OCI-LY1 (cell line): ENCODE measurements around the gene HTR2C.

ENCODE experiments used
- H2AFZ ChIP-seq: fragments of 200-600 bp; sonication (generic), shearing (Covaris generic); 2 replicates; pipeline ENCODE4 v1.6.0; 2014; ENCODE audit warnings: antibody characterized with exemption, mild to moderate bottlenecking, low read length
- H3F3A ChIP-seq: fragments of 200-600 bp; sonication (generic), shearing (Covaris generic); 2 replicates; pipeline ENCODE4 v1.6.0; 2014; ENCODE audit warnings: mild to moderate bottlenecking, antibody characterized with exemption, low read length, moderate library complexity; ENCODE audit not compliant: insufficient read depth
- H3K27ac ChIP-seq: fragments of 200-600 bp; sonication (generic); 2 replicates; pipeline ENCODE4 v1.5.1; 2014; ENCODE audit warnings: low read length, mixed run types, mild to moderate bottlenecking, low read depth; ENCODE audit not compliant: poor library complexity, severe bottlenecking
- H3K27me3 ChIP-seq: fragments of 200-600 bp; sonication (generic); 2 replicates; pipeline ENCODE4 v1.6.0; 2014; ENCODE audit warnings: antibody characterized with exemption, mild to moderate bottlenecking, low read length, moderate library complexity; ENCODE audit not compliant: insufficient read depth
- H3K36me3 ChIP-seq: fragments of 200-600 bp; sonication (generic); 2 replicates; pipeline ENCODE4 v1.6.1; 2014; ENCODE audit warnings: mild to moderate bottlenecking, antibody characterized with exemption, low read length, moderate library complexity, mixed read lengths; ENCODE audit not compliant: insufficient read depth
- H3K4me1 ChIP-seq: fragments of 200-600 bp; sonication (generic); 2 replicates; pipeline ENCODE4 v1.5.1; 2014; ENCODE audit warnings: mild to moderate bottlenecking, low read length, moderate library complexity; ENCODE audit not compliant: insufficient read depth, severe bottlenecking
- H3K4me2 ChIP-seq: fragments of 200-600 bp; sonication (generic), shearing (Covaris generic); 2 replicates; pipeline ENCODE4 v1.6.1; 2014; ENCODE audit warnings: low read length
- H3K4me3 ChIP-seq: fragments of 200-600 bp; sonication (generic); 2 replicates; pipeline ENCODE4 v1.5.1; 2014; ENCODE audit warnings: low read length, low read depth, mild to moderate bottlenecking, mixed read lengths; ENCODE audit not compliant: poor library complexity, severe bottlenecking
- H3K79me2 ChIP-seq: fragments of 200-600 bp; shearing (Covaris generic); 2 replicates; pipeline ENCODE4 v1.6.1; 2016; ENCODE audit warnings: mixed run types, low read length, mixed read lengths; ENCODE audit not compliant: insufficient read depth
- H3K9ac ChIP-seq: fragments of 200-600 bp; sonication (generic), shearing (Covaris generic); 2 replicates; pipeline ENCODE4 v1.6.1; 2014; ENCODE audit warnings: mild to moderate bottlenecking, low read length, mixed read lengths
- H3K9me2 ChIP-seq: fragments of 200-600 bp; sonication (generic), shearing (Covaris generic); 2 replicates; pipeline ENCODE4 v1.6.1; 2014; ENCODE audit warnings: low read depth, mild to moderate bottlenecking, low read length, mixed read lengths
- H3K9me3 ChIP-seq: fragments of 200-600 bp; shearing (Covaris generic); 2 replicates; pipeline ENCODE4 v1.6.1; 2014; ENCODE audit warnings: low read length, mixed read lengths
- H4K20me1 ChIP-seq: fragments of 200-600 bp; sonication (generic), shearing (Covaris generic); 2 replicates; pipeline ENCODE4 v1.6.0; 2016; ENCODE audit warnings: mild to moderate bottlenecking, low read length; ENCODE audit not compliant: insufficient read depth
- EZH2 ChIP-seq: fragments of 200-600 bp; sonication (generic), shearing (Covaris generic); IDR thresholded peaks from 2 replicates; pipeline ENCODE4 v1.8.0; 2017; ENCODE audit warnings: borderline replicate concordance, mixed run types, mild to moderate bottlenecking, antibody characterized with exemption, low read length, moderate library complexity, mixed read lengths
- TF ChIP-seq, protein P1 (sequence below): fragments of 200-600 bp; sonication (generic), shearing (Covaris generic); IDR thresholded peaks from 2 replicates; pipeline ENCODE4 v1.5.1; 2017; ENCODE audit warnings: mild to moderate bottlenecking, antibody characterized with exemption, low read length, moderate library complexity, mixed read lengths

Gene HTR2C

DNA sequence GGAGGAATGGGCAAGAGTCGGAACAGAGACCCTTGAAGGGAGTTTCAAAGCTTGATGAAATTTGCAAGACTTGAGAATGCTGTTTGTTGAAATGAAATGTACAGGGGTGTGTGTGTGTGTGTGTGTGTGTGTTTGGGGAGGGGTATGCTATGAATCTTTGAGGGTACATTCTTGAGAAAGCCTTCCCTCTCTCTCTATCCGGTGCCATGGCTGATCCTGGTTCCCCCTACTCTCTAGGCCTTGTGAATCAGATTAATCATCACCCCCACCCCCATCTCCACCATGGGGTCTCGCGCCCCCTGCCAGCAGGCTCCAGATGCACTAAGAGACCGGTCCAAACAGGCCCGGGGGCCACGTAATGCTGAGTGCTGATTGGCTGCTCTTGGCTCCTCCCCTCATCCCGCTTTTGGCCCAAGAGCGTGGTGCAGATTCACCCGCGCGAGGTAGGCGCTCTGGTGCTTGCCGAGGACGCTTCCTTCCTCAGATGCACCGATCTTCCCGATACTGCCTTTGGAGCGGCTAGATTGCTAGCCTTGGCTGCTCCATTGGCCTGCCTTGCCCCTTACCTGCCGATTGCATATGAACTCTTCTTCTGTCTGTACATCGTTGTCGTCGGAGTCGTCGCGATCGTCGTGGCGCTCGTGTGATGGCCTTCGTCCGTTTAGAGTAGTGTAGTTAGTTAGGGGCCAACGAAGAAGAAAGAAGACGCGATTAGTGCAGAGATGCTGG, at the start of gene HTR2C:
Gene HTR2C (plus strand): TSS at position 441 of the 729 bp plus-strand sequence. CDS start 142,851 bp downstream, outside the sequence.
- Histone ChIP-seq H2AFZ (no peak within 1 kb of the TSS), H3K79me2 (no peaks in the 10 kb centered on the region), H3K9me3 (no peaks in the 10 kb centered on the region), H3K4me1 (no peaks in the 10 kb centered on the region), H3F3A (no peaks in the 10 kb centered on the region), H3K9ac (no peak within 1 kb of the TSS), H3K27me3 (no peaks in the 10 kb centered on the region), H3K4me3 (no peak within 1 kb of the TSS), H3K4me2 (no peak within 1 kb of the TSS), H4K20me1 (no peaks in the 10 kb centered on the region), H3K27ac (no peak within 1 kb of the TSS), H3K9me2 (no peaks in the 10 kb centered on the region), H3K36me3 (no peaks in the 10 kb centered on the region)
- TF ChIP-seq, protein P1, sequence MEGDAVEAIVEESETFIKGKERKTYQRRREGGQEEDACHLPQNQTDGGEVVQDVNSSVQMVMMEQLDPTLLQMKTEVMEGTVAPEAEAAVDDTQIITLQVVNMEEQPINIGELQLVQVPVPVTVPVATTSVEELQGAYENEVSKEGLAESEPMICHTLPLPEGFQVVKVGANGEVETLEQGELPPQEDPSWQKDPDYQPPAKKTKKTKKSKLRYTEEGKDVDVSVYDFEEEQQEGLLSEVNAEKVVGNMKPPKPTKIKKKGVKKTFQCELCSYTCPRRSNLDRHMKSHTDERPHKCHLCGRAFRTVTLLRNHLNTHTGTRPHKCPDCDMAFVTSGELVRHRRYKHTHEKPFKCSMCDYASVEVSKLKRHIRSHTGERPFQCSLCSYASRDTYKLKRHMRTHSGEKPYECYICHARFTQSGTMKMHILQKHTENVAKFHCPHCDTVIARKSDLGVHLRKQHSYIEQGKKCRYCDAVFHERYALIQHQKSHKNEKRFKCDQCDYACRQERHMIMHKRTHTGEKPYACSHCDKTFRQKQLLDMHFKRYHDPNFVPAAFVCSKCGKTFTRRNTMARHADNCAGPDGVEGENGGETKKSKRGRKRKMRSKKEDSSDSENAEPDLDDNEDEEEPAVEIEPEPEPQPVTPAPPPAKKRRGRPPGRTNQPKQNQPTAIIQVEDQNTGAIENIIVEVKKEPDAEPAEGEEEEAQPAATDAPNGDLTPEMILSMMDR: no peak
- no peak for TF ChIP-seq EZH2

DNA sequence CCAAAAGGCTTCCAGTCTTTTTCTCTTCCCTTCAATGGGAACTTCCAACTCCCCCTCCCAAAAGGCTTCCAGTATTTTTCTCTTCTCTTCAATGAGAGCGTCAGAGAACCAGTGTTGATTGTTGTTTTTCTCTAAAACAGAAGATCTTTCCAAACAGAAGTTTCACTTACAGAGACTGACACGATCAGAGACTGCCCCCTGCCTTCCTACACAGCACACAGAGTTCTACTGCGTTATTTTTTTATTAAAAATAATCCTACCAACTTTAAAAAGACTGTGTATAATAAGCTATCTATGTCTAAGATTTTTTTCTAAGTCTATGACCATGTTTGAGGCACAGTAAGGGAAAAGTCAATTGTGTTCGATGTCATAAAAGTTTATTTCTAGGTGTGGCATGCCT, 3.5 kb upstream of the HTR2C start:
- H3K4me1 ChIP-seq: no peaks in the 10 kb centered on the region
- H3K27ac ChIP-seq: no peak overlapping the region
- H3K4me2 ChIP-seq: no peak overlapping the region
- no peak overlapping the region for H2AFZ ChIP-seq
- H3K9ac ChIP-seq: no peak overlapping the region
- TF ChIP-seq, protein P1: no peak
- TF ChIP-seq EZH2: no peak
- no peaks in the 10 kb centered on the region for H3K9me3 ChIP-seq
- H3K36me3 ChIP-seq: no peaks in the 10 kb centered on the region
- H3F3A ChIP-seq: no peaks in the 10 kb centered on the region
- no peaks in the 10 kb centered on the region for H3K27me3 ChIP-seq
- no peaks in the 10 kb centered on the region for H4K20me1 ChIP-seq
- H3K4me3 ChIP-seq: no peak overlapping the region
- H3K9me2 ChIP-seq: no peaks in the 10 kb centered on the region
- H3K79me2 ChIP-seq: no peaks in the 10 kb centered on the region

DNA sequence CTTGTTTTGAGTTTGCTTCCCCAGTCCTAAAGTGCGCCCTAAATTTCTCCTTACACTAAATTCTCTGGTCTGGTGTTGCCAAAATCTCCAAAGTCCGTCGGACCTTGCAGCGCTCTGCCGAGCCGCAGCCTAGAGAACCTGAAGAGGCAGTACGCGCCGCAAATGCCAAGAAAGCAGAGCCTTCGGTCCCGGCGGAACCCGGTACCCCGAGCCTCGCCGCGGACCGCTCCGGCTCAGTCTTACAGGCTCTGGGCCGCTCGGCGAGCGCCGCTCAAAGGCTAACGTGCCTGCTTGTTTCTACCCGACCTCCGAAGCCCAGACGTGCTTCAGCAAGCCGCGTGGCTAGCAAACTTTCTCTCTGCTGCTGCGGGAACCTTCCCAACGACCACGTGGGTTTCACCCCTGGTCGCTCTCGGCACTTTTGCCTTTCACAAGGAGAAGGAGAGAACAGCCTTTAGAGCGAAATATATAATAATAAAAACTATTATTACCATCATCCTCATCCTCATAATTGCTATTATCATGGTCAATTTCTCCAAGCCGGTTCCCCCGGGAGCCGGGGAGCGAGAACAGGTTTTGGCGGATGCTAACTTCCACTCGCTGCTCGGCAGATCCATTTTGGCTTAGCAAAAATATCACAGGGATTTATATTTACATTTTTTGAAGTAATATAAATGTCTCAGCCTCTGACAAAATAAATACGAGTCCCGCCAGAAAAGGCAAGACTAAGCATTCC, 2.2 kb upstream of the HTR2C start:
- H3K27ac ChIP-seq: no peak overlapping the region
- H3K27me3 ChIP-seq: no peaks in the 10 kb centered on the region
- H4K20me1 ChIP-seq: no peaks in the 10 kb centered on the region
- H3K36me3 ChIP-seq: no peaks in the 10 kb centered on the region
- H3K4me2 ChIP-seq: no peak overlapping the region
- no peak overlapping the region for H2AFZ ChIP-seq
- no peak overlapping the region for H3K4me3 ChIP-seq
- H3F3A ChIP-seq: no peaks in the 10 kb centered on the region
- H3K9me2 ChIP-seq: no peaks in the 10 kb centered on the region
- no peaks in the 10 kb centered on the region for H3K4me1 ChIP-seq
- no peaks in the 10 kb centered on the region for H3K79me2 ChIP-seq
- TF ChIP-seq, protein P1: no peak
- no peak for TF ChIP-seq EZH2
- no peaks in the 10 kb centered on the region for H3K9me3 ChIP-seq
- no peak overlapping the region for H3K9ac ChIP-seq
